HUES64 (cell line): Measurements from ENCODE around the gene HECTD4.
"Not testable (repeated sequence)": the region's sequence is repeated elsewhere in the genome, so short reads cannot be mapped to it uniquely, and the experiment has no call there.

Experiments
- H3K27ac ChIP-seq: 2 replicates; pipeline ENCODE4 v1.7.0; 2013; ENCODE audit warnings: low read depth, low read length, inconsistent platforms
- H3K27me3 ChIP-seq: 2 replicates; pipeline ENCODE4 v1.6.1; 2013; ENCODE audit warnings: mild to moderate bottlenecking, low read length; ENCODE audit not compliant: insufficient read depth
- H3K36me3 ChIP-seq: 2 replicates; pipeline ENCODE4 v1.6.1; 2013; ENCODE audit warnings: mild to moderate bottlenecking, low read length; ENCODE audit not compliant: insufficient read depth
- H3K4me1 ChIP-seq: 2 replicates; pipeline ENCODE4 v1.6.1; 2013; ENCODE audit warnings: mild to moderate bottlenecking, low read length, moderate library complexity; ENCODE audit not compliant: insufficient read depth
- H3K4me3 ChIP-seq: 2 replicates; pipeline ENCODE4 v1.5.1; 2013; ENCODE audit warnings: mild to moderate bottlenecking, low read length, moderate library complexity
- H3K9ac ChIP-seq: 2 replicates; pipeline ENCODE4 v1.6.1; 2013; ENCODE audit warnings: mild to moderate bottlenecking, low read depth, low read length
- H3K9me3 ChIP-seq: 2 replicates; pipeline ENCODE4 v1.6.1; 2013; ENCODE audit warnings: low read depth, low read length; ENCODE audit not compliant: insufficient read depth
- WGBS: fragments of 150-250, 120-280 bp; methylation state at CpG from one replicate; pipeline ENCODE4 v1.1.7; 2013; ENCODE audit warnings: missing lambda C conversion rate; 5-methylcytosine and 5-hydroxymethylcytosine counted together

The HECTD4 gene

DNA sequence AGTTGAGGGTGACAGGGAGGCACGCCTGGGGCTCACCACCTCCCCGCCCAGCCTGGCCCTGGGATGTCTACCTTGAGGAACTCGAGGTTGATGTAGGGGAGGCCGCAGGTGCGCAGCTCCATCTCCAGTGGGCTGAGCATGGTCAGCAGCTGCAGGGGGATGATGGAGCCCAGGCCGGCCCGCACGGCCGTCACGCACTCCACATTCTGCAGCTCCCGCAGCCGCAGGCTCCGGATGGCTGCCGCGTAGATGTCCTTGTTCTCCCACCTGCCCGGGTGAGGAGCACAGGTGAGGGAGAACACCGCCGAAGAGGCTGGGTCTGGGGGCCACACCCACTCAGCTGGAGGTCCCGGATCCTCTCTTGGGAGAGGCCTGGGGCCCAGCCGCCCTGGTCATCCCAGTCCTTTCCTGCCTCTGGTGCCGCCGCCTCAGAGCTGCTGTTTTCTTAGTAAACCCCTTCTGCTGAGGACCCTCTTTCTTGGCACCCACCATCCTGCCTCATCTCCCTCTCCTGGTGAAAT lies 218.7 kb downstream of the HECTD4 start:
- WGBS = 96% methylated on average over 22 of the region's 22 CpGs
- Histone ChIP-seq H3K27ac (no peak overlapping the region), H3K27me3 (no peaks in the 10 kb centered on the region), H3K4me3 (no peak overlapping the region), H3K9me3 (0 out of 2 replicates have a peak, but pooled peaks cover 5% of the 10 kb centered on the region), H3K9ac (no peak overlapping the region), H3K4me1 (no peaks in the 10 kb centered on the region), H3K36me3 (peaks cover 35% of the 10 kb centered on the region)

DNA sequence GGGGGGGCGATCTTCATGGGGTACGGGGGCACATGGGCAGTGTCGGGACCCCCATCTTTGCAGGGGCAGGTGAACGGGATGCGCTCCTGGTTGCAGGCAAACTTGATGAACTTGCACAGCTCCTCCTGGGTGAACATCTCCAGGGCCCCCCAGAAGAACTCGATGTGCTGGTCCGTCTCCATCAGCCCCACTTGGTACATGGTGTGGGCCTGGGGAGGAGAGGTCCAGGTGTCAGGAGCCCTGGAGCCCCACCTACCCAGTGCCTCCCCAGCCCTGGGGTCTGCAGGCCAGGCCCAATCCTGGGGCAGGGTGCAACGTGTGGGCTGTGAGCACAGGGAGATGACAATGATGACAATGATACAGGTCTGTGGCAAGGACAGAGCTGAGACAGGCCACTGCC lies 219.2 kb downstream of the HECTD4 start:
- 92% methylated on average over 8 of the region's 8 CpGs for WGBS

DNA sequence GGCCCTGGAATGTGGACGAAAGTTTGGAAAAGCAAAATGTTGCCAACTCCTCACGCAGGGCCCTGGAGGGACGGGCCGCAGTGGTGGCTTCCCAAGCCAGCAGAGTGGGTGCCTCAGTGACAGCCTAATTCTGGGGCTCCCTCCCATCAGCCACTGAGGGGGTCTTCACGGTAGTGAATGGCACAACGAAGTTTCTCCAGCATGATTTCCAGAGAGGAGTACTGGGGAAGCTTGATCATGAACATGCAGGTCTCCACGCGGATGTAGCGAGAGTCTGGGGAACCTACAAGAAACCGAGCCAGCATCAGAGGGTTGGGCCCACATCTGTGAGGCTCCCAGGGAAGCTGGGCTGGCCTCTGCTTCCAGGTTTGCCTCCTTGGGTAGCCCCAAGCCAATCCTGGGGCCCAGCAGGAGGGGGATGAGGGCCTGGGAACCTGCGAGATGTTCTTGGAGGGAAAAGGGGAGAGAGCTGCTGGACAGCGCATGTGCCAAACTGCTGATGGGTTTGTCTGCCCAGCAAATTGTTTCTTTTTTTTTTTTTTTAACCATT lies 219.9 kb downstream of the HECTD4 start:
- H3K36me3 ChIP-seq = peaks cover 35% of the 10 kb centered on the region
- 0 out of 2 replicates have a peak, but pooled peaks cover 5% of the 10 kb centered on the region for H3K9me3 ChIP-seq
- H3K9ac ChIP-seq = no peak overlapping the region
- no peaks in the 10 kb centered on the region for H3K27me3 ChIP-seq
- no peak overlapping the region for H3K27ac ChIP-seq
- H3K4me1 ChIP-seq = no peaks in the 10 kb centered on the region
- no peak overlapping the region for H3K4me3 ChIP-seq
- WGBS = 95% methylated on average over 12 of the region's 12 CpGs

More for the DNA sequence above, 219.2 kb downstream of the HECTD4 start:
- no peaks in the 10 kb centered on the region for H3K27me3 ChIP-seq
- H3K9ac ChIP-seq = no peak overlapping the region
- H3K4me3 ChIP-seq = no peak overlapping the region
- no peak overlapping the region for H3K27ac ChIP-seq
- H3K36me3 ChIP-seq = peaks cover 35% of the 10 kb centered on the region
- H3K9me3 ChIP-seq = 0 out of 2 replicates have a peak, but pooled peaks cover 5% of the 10 kb centered on the region
- H3K4me1 ChIP-seq = no peaks in the 10 kb centered on the region

DNA sequence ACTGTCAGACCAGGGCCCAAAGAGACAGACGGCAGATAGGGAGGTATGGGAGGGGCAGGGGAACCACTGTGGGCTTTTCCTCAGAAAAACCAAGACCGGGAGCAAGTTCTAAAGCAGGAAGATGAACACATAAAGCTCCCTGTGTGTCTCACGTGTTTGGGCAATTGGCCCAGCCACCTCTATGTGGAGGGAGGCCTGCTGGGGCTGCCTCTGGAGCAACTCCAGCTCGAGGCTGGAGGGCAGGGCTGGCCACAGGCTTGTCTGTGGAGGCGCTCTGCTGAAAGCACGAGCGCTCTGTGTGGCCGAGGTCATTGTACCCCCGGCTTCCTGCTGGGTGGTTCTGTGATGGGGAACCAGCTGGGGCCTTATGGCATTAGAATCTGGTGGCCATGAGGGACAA lies 220.5 kb downstream of the HECTD4 start:
- no peak overlapping the region for H3K9ac ChIP-seq
- no peaks in the 10 kb centered on the region for H3K4me1 ChIP-seq
- no peak overlapping the region for H3K27ac ChIP-seq
- WGBS = 95% methylated on average over 9 of the region's 9 CpGs
- no peak overlapping the region for H3K4me3 ChIP-seq
- H3K27me3 ChIP-seq = no peaks in the 10 kb centered on the region
- H3K36me3 ChIP-seq = peaks cover 35% of the 10 kb centered on the region
- 0 out of 2 replicates have a peak, but pooled peaks cover 5% of the 10 kb centered on the region for H3K9me3 ChIP-seq

DNA sequence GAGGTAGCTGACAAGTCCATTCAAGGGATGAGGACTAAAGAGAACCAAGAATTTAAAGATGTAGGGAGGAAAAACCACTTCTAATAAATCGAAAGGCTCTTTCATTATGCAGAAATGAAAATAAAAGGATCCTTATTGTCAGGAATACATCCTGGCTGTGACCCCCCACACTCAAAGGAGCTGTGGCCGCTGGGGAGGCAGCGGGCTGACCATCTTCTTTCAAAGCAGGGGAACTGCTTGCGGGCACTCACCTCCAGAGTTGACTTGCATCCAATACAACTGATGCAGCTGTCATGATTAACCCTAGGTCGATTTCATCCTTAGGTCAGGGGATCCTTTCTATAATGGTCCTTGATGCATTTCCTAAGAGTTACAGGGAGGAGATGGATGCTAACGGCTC lies 221.6 kb downstream of the HECTD4 start:
- 96% methylated on average over 6 of the region's 6 CpGs for WGBS

DNA sequence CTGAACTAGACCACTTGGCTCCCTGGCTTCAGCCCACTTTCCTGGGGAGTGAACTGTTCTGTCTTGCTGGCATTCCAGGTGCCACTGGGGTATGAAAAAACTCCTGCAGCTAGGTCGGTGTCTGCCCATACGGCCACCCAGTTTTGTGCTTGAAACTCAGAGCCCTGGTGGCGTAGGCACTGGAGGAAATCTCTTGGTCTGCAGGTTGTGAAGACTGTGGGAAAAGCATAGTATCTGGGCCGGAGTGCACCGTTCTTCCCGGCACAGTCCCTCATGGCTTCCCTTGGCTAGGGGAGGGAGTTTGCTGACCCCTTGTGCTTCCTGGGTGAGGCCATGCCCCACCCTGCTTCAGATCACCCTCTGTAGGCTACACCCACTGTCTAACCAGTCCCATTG lies 223.1 kb downstream of the HECTD4 start:
- no peak overlapping the region for H3K4me3 ChIP-seq
- H3K27ac ChIP-seq = no peak overlapping the region
- peaks cover 34% of the 10 kb centered on the region for H3K36me3 ChIP-seq
- H3K27me3 ChIP-seq = no peaks in the 10 kb centered on the region
- H3K4me1 ChIP-seq = no peaks in the 10 kb centered on the region
- WGBS = 97% methylated on average over 6 of the region's 6 CpGs
- H3K9ac ChIP-seq = no peak overlapping the region
- 0 out of 2 replicates have a peak, but pooled peaks cover 5% of the 10 kb centered on the region for H3K9me3 ChIP-seq

More for the DNA sequence above, 221.6 kb downstream of the HECTD4 start:
- H3K9ac ChIP-seq = no peak overlapping the region
- no peak overlapping the region for H3K4me3 ChIP-seq
- H3K27me3 ChIP-seq = no peaks in the 10 kb centered on the region
- H3K27ac ChIP-seq = no peak overlapping the region
- peaks cover 35% of the 10 kb centered on the region for H3K36me3 ChIP-seq
- H3K4me1 ChIP-seq = no peaks in the 10 kb centered on the region
- H3K9me3 ChIP-seq = 0 out of 2 replicates have a peak, but pooled peaks cover 5% of the 10 kb centered on the region

DNA sequence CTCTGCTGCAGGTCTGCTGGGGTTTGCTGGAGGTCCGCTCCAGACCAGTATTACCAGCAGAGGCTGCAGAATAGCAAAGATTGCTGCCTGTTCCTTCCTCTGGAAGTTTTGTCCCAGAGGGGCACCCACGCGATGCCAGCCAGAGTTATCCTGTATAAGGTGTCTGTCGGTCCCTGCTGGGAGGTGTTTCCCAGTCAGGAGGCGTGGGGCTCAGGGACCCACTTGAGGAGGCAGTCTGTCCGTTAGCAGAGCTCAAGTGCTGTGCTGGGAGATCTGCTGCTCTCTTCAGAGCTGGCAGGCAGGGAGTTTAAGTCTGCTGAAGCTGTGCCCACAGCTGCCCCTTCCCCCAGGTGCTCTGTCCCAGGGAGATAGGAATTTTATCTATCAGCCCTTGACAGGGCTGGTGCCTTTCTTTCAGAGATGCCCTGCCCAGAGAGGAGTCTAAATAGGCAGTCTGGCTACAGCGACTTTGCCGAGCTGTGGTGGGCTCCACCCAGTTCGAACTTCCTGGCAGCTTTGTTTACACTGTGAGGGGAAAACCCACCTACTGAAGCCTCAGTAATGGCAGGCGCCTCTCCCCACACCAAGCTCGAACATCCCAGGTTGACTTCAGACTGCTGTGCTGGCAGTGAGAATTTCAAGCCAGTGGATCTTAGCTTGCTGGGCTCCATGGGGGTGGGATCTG lies 223.6 kb downstream of the HECTD4 start:
- H3K9ac ChIP-seq, H3K4me1 ChIP-seq, H3K27me3 ChIP-seq, H3K27ac ChIP-seq, H3K9me3 ChIP-seq, H3K4me3 ChIP-seq: not testable (repeated sequence)
- WGBS = 95% methylated on average over 11 of the region's 11 CpGs
- peaks cover 38% of the 10 kb centered on the region for H3K36me3 ChIP-seq

DNA sequence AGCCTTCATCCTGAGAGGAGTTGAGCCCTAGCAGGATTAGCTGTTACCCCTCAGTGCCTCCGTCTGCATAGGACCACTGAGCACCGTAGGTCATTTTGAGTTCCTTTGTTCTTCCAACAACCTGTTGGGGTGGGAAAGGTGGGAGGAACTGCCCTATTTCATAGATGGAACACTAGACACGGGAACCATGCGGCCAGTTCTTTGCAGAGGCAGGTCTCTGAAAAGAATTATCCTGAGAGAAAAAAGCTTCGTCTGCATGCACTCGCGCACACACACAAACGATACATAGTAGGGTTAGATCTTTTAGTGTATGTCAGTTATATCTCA lies 228.4 kb downstream of the HECTD4 start:
- Histone ChIP-seq H3K27ac (no peak overlapping the region), H3K36me3 (peaks cover 51% of the 10 kb centered on the region), H3K4me1 (no peaks in the 10 kb centered on the region), H3K27me3 (no peaks in the 10 kb centered on the region), H3K9ac (no peak overlapping the region), H3K4me3 (no peak overlapping the region), H3K9me3 (no peaks in the 10 kb centered on the region)
- 92% methylated on average over 8 of the region's 8 CpGs for WGBS

DNA sequence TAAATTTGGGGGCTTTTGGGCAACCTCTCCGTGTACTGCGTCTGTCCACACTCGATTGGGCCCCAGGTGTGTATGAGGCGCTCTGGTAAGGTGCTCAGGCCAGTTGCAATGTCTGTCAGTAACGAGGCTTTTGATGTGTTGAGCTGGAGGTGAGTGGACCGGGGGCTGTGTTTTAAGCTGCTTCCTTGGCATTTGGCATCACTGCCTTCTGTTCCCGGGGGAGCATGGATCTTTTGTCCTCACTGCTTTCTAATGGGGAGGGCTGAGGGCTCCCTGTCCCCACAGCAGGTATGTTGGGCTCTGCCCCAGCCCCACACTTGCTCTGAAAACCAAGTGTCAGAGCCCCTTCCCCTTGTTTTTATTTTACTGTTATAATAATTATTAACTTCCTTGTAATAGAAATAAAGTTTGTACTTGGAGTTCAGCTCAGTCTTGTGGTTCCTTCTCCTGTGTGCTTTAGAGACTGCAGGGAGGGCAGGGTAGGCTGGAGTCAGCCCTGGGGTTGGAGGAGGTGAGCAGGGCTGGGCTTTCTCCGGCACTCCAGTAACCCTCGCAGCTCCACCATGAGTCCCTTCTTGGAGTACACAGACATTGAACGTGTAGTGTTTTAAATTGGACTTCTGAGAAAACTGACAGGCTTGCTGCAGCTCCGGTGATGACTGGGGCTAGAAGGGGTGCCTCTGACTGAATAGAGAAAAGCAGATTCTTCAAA lies 228.9 kb downstream of the HECTD4 start:
- no peak overlapping the region for H3K27ac ChIP-seq
- peaks cover 55% of the 10 kb centered on the region for H3K36me3 ChIP-seq
- WGBS = 93% methylated on average over 11 of the region's 11 CpGs
- no peaks in the 10 kb centered on the region for H3K9me3 ChIP-seq
- H3K4me3 ChIP-seq = no peak overlapping the region
- H3K4me1 ChIP-seq = no peaks in the 10 kb centered on the region
- H3K9ac ChIP-seq = no peak overlapping the region
- H3K27me3 ChIP-seq = no peaks in the 10 kb centered on the region

DNA sequence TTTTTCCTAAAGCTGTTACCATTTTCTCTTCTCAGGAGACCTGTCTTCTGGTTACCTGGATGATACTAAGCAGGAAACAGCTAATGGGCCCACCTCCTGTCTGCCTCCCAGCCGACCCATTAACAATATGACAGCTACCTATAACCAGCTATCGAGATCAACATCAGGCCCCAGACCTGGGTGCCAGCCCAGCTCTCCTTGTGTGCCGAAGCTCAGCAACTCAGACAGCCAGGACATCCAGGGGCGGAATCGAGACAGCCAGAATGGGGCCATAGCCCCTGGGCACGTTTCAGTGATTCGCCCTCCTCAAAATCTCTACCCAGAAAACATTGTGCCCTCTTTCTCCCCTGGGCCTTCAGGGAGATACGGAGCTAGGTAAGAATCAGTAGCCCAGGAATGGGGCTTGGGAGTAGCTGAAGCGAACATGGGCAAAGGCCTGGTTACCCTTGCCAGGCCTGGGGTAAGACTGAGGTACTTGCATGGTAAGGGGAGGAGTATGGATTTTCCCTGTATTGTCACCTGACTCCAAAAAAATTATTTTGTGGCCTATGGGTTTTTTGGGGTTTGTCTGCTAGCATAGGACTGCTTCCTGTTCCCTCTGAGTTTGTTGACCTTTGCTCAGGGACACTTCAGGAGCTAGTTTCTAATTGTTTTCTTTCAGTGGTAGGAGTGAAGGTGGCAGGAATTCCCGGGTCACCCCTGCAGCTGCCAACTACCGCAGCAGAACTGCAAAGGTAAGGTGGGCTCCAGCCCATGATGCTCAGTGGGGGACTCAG lies 230.3 kb downstream of the HECTD4 start:
- Histone ChIP-seq H3K9ac (no peak overlapping the region), H3K36me3 (peaks cover 66% of the 10 kb centered on the region), H3K4me1 (no peaks in the 10 kb centered on the region), H3K27me3 (no peaks in the 10 kb centered on the region), H3K9me3 (no peaks in the 10 kb centered on the region), H3K27ac (no peak overlapping the region), H3K4me3 (no peak overlapping the region)
- WGBS = 96% methylated on average over 11 of the region's 11 CpGs

DNA sequence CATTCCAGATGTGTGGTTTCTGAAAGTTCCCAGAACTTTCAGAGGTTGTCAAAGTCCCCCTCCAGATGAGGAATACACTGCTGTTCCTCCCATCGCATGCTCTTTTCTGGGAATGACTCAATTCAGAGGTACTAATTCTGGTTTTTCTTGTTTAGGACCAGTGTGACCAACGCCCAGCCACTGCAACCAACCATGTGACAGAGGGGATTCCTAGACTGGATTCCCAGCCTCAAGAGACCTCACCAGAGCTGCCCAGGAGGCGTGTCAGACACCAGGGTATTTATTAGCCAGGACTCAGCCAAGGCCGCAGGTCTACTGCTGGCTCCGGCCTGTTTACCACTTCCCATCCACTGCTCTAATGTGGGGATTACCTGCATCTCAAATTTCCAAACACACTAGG lies 232.6 kb downstream of the HECTD4 start:
- WGBS = 97% methylated on average over 5 of the region's 5 CpGs
- peaks cover 86% of the 10 kb centered on the region for H3K36me3 ChIP-seq

More for the DNA sequence above, 232.6 kb downstream of the HECTD4 start:
- Histone ChIP-seq H3K9ac (no peak overlapping the region), H3K27ac (no peak overlapping the region), H3K9me3 (no peaks in the 10 kb centered on the region), H3K4me3 (no peak overlapping the region), H3K4me1 (no peaks in the 10 kb centered on the region), H3K27me3 (no peaks in the 10 kb centered on the region)
